ENCODE data around the gene WDR41. TPM values are rescaled to one million over a fixed set of nuclear protein-coding genes. Genes with fewer than 3 reads are reported as not detected.

WDR41 gene
- total and polyA plus RNA-seq, 9 of the 15 experiments (the other 6 are each of a cell fraction or from before 2014, with no cell fraction given): 33.6 to 67.2 (median 55.5) TPM

- Histone ChIP-seq H3K27me3 (ENCODE audit: control insufficient read depth in 2 of 2, insufficient read depth in 2 of 2, low read length in 2 of 2) (no peaks in the 10 kb centered on the region), H3K4me2 (ENCODE audit: insufficient read depth, low read length) (no peak overlapping the region), H3K36me3 (ENCODE audit: control insufficient read depth, insufficient read depth, low read length) (no peaks in the 10 kb centered on the region), H3K27ac (ENCODE audit: extremely low read depth, low read depth, low read length) (no peak overlapping the region), H2AFZ (ENCODE audit: low read depth, low read length) (no peak overlapping the region), H3K4me3 (no peak overlapping the region), H3K9me3 (replicated peaks; ENCODE audit: control insufficient read depth, insufficient read depth, low read depth, low read length) (no peaks in the 10 kb centered on the region), H3K9me1 (ENCODE audit: control insufficient read depth, insufficient read depth, low read length) (no peaks in the 10 kb centered on the region), H3K79me2 (ENCODE audit: control insufficient read depth, insufficient read depth, low read length) (no peaks in the 10 kb centered on the region), H3K9ac (ENCODE audit: insufficient read depth in 1 of 2, low read depth in 2 of 2, low read length in 2 of 2) (no peak overlapping the region), H4K20me1 (replicated peaks; ENCODE audit: control insufficient read depth, insufficient read depth, low read length) (no peaks in the 10 kb centered on the region), H3K4me1 (replicated peaks in 1 of 2; ENCODE audit: control insufficient read depth in 2 of 2, insufficient read depth in 2 of 2, low read length in 2 of 2) (no peaks in the 10 kb centered on the region)
- ChIA-PET CTCF (ENCODE audit: low intra/inter-chr PET ratio) (no interaction called here), POLR2A (interaction anchor here (0.6 kb wide), 1 partner anchor 60 kb away, joined by 3 read pairs; no protein-coding TSS in a partner anchor)
- BruUV-seq (replicated peaks): no TSS peak
- ATAC-seq (no peak), FAIRE-seq (no peak), DNase-seq (ENCODE audit: extremely low read depth in 1 of 4, low spot score in 3 of 4) (no peak)
- TF ChIP-seq ATF3 (IDR thresholded peaks at IDR 0.05) (peak; percentile 60), ATF3 (CRISPR knock-in tag; conservative IDR thresholded peaks at IDR 0.05) (no peak), C11orf30 (IDR thresholded peaks at IDR 0.05; ENCODE audit: low read depth) (peak; percentile 31; the same call in 1 of the 2 replicates), CEBPG (CRISPR knock-in tag; IDR thresholded peaks at IDR 0.05) (no peak), CEBPG (tag; conservative IDR thresholded peaks at IDR 0.05 in 1 of 2, IDR thresholded peaks at IDR 0.05 in 1 of 2) (0 out of 4 replicates have a peak, but pooled peaks of 1 of the 2 experiments have one; percentile 10), ATF7 (IDR thresholded peaks at IDR 0.05) (peak; percentile 75), ILF3 (IDR thresholded peaks at IDR 0.05; ENCODE audit: borderline replicate concordance) (no peak), SOX6 (IDR thresholded peaks at IDR 0.05) (no peak)
- WGBS (ENCODE audit: insufficient coverage, low coverage, missing lambda C conversion rate): 0% methylated on average over 2 of the region's 2 CpGs
- in situ Hi-C loops (cut with MboI): no loop called here
- intact Hi-C loops (cut with micrococcal nuclease): no loop called here
These were observed 6.8 kb upstream of the WDR41 start for GRCh38 chr5:77498952-77499351.

Measured in K562 (cell line).